HL-60 (cell line): ENCODE measurements around the gene RBM46.

Experiments
- GABPA ChIP-seq: IDR thresholded peaks from 2 replicates; pipeline ENCODE4 v1.6.1; 2012; ENCODE audit warnings: low read depth
- POLR2AphosphoS5 ChIP-seq: IDR thresholded peaks from 2 replicates; pipeline ENCODE4 v1.6.1; 2012; ENCODE audit warnings: low read depth
- TF ChIP-seq, protein P1 (sequence below): IDR thresholded peaks from one replicate; pipeline ENCODE4 v1.5.1; 2011; ENCODE audit warnings: low read length, control low read depth, inconsistent platforms; ENCODE audit not compliant: insufficient read depth

GRCh38 chr4:154868414-154869194, 87.5 kb downstream of the RBM46 start:
- TF ChIP-seq, protein P1, sequence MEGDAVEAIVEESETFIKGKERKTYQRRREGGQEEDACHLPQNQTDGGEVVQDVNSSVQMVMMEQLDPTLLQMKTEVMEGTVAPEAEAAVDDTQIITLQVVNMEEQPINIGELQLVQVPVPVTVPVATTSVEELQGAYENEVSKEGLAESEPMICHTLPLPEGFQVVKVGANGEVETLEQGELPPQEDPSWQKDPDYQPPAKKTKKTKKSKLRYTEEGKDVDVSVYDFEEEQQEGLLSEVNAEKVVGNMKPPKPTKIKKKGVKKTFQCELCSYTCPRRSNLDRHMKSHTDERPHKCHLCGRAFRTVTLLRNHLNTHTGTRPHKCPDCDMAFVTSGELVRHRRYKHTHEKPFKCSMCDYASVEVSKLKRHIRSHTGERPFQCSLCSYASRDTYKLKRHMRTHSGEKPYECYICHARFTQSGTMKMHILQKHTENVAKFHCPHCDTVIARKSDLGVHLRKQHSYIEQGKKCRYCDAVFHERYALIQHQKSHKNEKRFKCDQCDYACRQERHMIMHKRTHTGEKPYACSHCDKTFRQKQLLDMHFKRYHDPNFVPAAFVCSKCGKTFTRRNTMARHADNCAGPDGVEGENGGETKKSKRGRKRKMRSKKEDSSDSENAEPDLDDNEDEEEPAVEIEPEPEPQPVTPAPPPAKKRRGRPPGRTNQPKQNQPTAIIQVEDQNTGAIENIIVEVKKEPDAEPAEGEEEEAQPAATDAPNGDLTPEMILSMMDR, result no peak
- TF ChIP-seq GABPA (no peak), POLR2AphosphoS5 (no peak)
